Measurements from ENCODE around the gene SUMO3. TPM values are rescaled to one million over a fixed set of nuclear protein-coding genes. Genes with fewer than 3 reads are reported as not detected.

The SUMO3 gene
- 10 to 100 TPM; 60.1 to 67.8 TPM for total RNA-seq

DNA sequence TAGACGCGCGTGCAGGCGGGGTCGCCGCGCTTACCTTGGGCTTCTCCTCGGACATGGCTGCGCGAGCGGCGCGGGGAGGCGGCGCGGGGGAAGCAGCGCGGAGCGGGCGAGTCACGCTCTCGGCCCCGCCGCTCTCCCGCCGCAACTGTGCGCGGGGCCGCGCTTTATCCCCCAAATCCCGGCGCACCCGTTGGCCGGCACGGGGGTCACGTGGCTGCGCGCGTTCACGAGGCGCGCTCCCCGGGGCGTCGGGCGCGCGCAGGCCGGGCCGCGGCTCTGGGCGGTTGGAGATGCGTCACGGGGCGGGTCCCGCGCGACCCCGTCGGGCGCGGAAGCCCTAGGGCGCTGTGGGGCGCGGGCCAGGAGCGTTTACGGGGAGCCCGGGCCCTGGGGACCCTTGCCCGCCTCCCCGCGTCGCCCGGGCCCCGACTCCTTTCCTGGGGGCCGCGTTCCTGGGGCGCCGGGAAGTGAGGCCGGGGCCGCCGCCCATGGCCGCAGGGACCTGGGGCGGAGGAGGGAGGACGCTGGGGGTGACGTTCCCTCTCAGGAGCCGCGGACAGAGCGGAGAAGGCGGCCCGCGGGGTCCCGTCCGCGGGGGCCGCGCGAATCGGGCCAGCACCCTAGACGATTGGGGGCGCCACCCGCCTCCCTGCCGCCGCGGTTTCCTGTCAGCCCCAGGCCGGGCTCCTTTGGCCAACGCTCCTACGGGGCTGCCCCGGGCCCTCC, at the start of gene SUMO3:
Gene SUMO3 (minus strand): TSS at position 149 of the 726 bp plus-strand sequence. CDS start 94 bp downstream, at position 55.
- peaks cover 14 to 17% of the 10 kb centered on the region in 2 donors for H3K36me3 Mint-ChIP-seq (ENCODE audit: insufficient read depth in 2 of 2)
- H3K27me3 Mint-ChIP-seq (ENCODE audit: low read depth) = peaks cover 10% of the 10 kb centered on the region
- H3K4me1 Mint-ChIP-seq (ENCODE audit: low read depth) = peaks cover 17% of the 10 kb centered on the region
- H3K4me3 Mint-ChIP-seq = peak within 1 kb of the TSS; percentile 79 to 84
- H3K9me3 Mint-ChIP-seq = peaks cover 2 to 7% of the 10 kb centered on the region in 2 donors
- DNase-seq (peak; percentile 85 to 93), ATAC-seq (replicated peaks in 1 of 2) (peak; percentile 83)
- no peak within 1 kb of the TSS for H3K27ac Mint-ChIP-seq

DNA sequence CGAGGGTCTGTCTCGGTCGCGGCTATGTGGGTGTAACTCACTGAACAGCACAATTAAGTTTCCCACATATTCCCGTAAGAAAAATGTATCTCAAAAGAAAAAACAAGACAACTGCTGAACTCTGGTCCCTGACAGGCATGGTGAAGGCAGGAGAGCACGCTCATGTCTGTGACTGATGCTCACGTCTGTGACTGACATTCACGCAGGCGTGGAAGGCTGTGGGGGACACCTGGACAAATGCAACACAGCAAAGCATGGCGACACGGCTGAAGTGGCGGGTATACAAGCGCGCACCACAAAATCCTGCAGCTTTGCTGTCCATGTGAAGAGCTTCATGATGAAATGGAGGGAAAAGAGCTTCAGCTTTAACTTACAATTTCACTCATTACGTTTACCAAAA, 49.6 kb upstream of the SUMO3 start:
- peak overlapping the region; percentile 82 to 83 for H3K4me3 Mint-ChIP-seq
- H3K4me1 Mint-ChIP-seq (ENCODE audit: low read depth) = peaks cover 73% of the 10 kb centered on the region
- peak overlapping the region; percentile 75 for H3K27ac Mint-ChIP-seq
- peaks cover 2 to 4% of the 10 kb centered on the region in 2 donors for H3K36me3 Mint-ChIP-seq (ENCODE audit: insufficient read depth in 2 of 2)
- ATAC-seq (replicated peaks in 1 of 2) (no peak), DNase-seq (no peak)
- no peaks in the 10 kb centered on the region for H3K27me3 Mint-ChIP-seq (ENCODE audit: low read depth)
- no peaks in the 10 kb centered on the region for H3K9me3 Mint-ChIP-seq

DNA sequence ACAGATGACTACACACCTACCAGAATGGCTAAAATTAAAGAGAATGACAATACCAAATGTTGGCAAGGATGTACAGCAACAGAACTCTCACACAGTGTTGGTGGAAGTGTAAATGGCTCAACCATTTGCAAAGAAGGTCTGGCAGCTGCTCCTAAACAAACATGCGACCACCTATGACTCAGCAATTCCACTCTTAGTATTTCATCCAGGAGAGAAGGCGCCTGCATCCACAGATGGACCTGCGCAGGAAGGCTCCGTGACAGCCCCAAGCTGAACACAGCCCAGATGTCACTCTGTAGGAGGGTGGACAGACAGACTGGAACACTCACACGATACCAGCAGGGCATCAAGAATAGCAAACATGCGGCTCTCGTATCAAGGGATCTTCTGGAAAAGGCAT, 48.9 kb upstream of the SUMO3 start:
- Mint-ChIP-seq H3K36me3 (ENCODE audit: insufficient read depth in 2 of 2) (peaks cover 2 to 4% of the 10 kb centered on the region in 2 donors), H3K4me1 (ENCODE audit: low read depth) (peaks cover 69% of the 10 kb centered on the region), H3K27ac (peak overlapping the region; percentile 25), H3K9me3 (no peaks in the 10 kb centered on the region), H3K4me3 (peak overlapping the region; percentile 17 to 82), H3K27me3 (ENCODE audit: low read depth) (no peaks in the 10 kb centered on the region)
- DNase-seq = no peak
- ATAC-seq (replicated peaks in 1 of 2) = no peak

DNA sequence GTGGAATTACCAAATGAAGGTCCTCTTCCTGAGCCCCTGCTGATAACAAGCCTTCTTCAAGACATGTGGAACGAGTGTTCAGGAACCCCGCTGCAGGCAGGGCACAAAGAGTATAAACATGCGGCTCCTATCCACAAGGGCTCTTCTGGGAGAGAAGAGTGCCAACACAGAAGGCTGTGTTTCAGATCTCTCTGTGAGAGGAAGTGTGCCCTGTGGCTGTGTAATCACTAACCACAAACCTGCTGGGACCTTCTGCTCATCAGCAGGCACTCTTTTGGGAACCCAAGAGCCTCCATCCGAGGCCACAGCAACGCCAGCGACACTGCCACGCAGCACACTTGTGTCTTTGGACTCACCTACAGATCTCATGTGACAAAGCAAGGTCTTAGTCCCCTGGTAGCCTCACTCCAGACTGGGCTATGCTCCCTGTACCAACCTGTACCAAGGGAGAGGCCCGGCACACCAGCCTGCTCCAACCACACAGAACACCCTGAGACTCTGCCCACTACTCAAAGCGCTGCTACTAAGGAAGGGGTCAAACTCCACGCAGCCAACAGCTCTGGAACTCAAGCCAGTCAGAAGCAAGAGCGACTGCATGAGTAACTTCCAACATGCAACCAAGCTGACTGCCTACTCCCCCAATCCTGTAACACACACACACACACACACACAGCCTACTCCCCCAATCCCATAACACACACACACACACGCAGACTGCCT, 47.9 kb upstream of the SUMO3 start:
- Mint-ChIP-seq H3K9me3 (no peaks in the 10 kb centered on the region), H3K27ac (peak overlapping the region; percentile 81), H3K4me1 (ENCODE audit: low read depth) (peaks cover 69% of the 10 kb centered on the region), H3K36me3 (ENCODE audit: insufficient read depth in 2 of 2) (peaks cover 2 to 4% of the 10 kb centered on the region in 2 donors), H3K27me3 (ENCODE audit: low read depth) (no peaks in the 10 kb centered on the region), H3K4me3 (peak overlapping the region; percentile 70 to 82)
- ATAC-seq (replicated peaks in 1 of 2) (peak; percentile 44 to 59), DNase-seq (peak in 1 of 2 donors; percentile 36)

DNA sequence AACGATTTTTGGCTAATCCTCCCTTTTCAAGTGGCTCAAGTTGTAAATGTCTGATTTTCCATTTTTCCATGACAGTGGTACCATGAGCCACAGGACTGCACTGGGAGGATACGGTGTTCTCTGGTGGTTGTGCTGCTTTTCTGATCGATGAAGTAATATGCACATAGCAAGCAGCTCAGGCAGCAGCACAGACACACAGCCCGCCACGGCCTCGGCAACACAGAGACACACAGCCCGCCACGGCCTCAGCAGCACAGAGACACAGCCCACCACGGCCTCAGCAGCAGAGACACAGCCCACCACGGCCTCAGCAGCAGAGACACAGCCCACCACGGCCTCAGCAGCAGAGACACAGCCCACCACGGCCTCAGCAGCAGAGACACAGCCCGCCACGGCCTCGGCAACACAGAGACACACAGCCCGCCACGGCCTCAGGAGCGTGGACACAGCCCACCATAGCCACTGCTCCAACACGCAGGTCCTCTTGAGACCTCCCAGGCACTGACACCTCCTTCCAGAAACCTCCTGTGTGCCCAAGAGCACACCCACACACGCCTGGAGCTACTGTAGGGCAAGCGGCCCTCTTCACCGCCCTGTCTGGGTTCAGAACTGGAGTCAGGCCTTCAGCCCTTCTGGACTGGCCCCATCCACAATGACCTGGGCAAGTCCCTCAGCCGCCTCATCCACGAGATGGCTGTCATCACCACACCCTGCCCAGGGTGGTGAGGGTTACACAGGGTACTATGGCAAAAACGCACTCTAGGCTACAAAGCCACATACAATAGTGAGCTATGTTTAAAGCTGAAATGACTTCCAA, 45.2 kb upstream of the SUMO3 start:
- peaks cover 46% of the 10 kb centered on the region for H3K4me1 Mint-ChIP-seq (ENCODE audit: low read depth)
- H3K9me3 Mint-ChIP-seq = no peaks in the 10 kb centered on the region
- ATAC-seq (replicated peaks in 1 of 2) (no peak), DNase-seq (no peak)
- peak overlapping the region; percentile 22 for H3K27ac Mint-ChIP-seq
- H3K36me3 Mint-ChIP-seq (ENCODE audit: insufficient read depth in 2 of 2) = peaks cover 0 to 8% of the 10 kb centered on the region in 2 donors
- H3K4me3 Mint-ChIP-seq = no peak overlapping the region
- no peaks in the 10 kb centered on the region for H3K27me3 Mint-ChIP-seq (ENCODE audit: low read depth)

DNA sequence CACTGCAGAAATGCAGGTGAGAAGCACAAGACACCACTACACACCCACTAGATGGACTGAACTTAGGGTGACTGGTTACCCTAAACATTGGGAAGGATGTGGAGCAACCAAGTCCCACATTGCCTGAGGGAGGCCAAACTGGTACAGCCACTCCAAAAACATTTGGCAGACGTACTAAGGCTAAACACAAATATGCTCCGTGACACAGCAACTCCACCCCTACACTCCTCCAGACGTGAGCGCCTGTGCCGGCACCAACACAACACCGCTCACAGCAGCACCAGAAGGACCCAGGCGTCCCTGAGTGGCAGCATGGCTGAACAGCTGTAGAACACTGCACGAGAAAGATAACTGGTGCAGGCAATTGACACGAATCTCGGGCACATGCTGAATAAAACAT, 40.9 kb upstream of the SUMO3 start:
- no peak overlapping the region for H3K4me3 Mint-ChIP-seq
- peaks cover 29% of the 10 kb centered on the region for H3K4me1 Mint-ChIP-seq (ENCODE audit: low read depth)
- no peaks in the 10 kb centered on the region for H3K9me3 Mint-ChIP-seq
- H3K27me3 Mint-ChIP-seq (ENCODE audit: low read depth) = no peaks in the 10 kb centered on the region
- peaks cover 0 to 15% of the 10 kb centered on the region in 2 donors for H3K36me3 Mint-ChIP-seq (ENCODE audit: insufficient read depth in 2 of 2)
- ATAC-seq (replicated peaks in 1 of 2) (no peak), DNase-seq (no peak)
- no peak overlapping the region for H3K27ac Mint-ChIP-seq

DNA sequence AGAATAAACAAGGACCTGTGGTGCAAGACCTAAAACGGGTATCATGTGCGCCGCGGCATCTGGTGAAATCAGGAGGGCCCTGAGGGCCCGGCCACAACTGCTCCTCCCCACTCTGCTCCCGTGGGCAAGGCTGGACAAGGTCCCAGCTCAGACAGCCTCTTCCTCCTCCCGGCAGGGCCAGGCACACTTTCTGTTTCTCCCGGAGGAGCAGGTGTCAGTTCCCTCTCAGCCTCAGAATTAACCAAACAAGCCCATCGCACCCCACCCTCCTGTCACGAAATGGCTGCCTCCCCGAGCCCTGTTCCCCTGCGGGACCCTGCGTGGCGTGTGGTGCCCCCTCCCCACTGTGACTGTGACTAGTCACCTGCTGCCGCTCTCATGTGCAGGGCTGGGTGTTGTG, 40.4 kb upstream of the SUMO3 start:
- H3K4me1 Mint-ChIP-seq (ENCODE audit: low read depth) = peaks cover 30% of the 10 kb centered on the region
- peaks cover 0 to 15% of the 10 kb centered on the region in 2 donors for H3K36me3 Mint-ChIP-seq (ENCODE audit: insufficient read depth in 2 of 2)
- ATAC-seq (replicated peaks in 1 of 2) (no peak), DNase-seq (no peak)
- H3K4me3 Mint-ChIP-seq = no peak overlapping the region
- no peaks in the 10 kb centered on the region for H3K27me3 Mint-ChIP-seq (ENCODE audit: low read depth)
- H3K9me3 Mint-ChIP-seq = no peaks in the 10 kb centered on the region
- no peak overlapping the region for H3K27ac Mint-ChIP-seq

DNA sequence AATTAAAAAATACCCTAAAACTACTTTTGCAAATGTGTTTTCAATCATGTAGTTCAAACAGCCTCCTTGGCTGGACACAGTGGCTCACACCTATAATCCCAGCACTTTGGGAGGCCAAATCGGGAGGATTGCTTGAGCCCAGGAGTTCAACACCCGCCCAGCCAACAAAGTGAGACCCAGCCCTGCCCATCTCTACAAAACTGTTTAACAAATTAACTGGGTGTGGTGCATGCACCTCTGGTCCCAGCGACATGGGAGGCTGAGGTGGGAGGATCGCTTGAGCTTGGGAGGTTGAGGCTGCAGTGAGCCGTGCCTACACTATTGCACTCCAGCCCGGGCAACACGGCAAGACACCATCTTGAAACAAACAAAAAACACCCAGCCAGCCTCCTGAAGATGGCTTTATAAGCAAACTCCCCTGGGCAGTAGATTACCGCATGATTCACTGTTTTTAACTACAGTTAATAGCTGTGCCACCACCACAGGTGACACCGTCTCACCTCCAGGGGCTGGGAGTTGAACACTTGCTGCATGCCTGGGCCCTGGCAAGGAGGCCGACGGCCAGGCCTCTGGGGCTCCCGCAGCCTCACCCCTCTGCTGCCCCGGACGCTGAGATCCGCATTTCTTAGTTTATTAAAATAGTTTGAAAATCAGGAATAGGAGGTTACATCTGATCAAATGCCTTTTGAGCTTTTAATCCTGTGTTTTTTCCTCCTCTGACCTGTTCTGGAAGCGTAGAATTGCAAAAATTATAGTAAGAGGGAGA, 39.4 kb upstream of the SUMO3 start:
- Mint-ChIP-seq H3K4me1 (ENCODE audit: low read depth) (peaks cover 32% of the 10 kb centered on the region), H3K27ac (no peak overlapping the region), H3K36me3 (ENCODE audit: insufficient read depth in 2 of 2) (peaks cover 0 to 15% of the 10 kb centered on the region in 2 donors), H3K4me3 (no peak overlapping the region), H3K9me3 (no peaks in the 10 kb centered on the region), H3K27me3 (ENCODE audit: low read depth) (no peaks in the 10 kb centered on the region)
- ATAC-seq (replicated peaks in 1 of 2) (no peak), DNase-seq (no peak)

DNA sequence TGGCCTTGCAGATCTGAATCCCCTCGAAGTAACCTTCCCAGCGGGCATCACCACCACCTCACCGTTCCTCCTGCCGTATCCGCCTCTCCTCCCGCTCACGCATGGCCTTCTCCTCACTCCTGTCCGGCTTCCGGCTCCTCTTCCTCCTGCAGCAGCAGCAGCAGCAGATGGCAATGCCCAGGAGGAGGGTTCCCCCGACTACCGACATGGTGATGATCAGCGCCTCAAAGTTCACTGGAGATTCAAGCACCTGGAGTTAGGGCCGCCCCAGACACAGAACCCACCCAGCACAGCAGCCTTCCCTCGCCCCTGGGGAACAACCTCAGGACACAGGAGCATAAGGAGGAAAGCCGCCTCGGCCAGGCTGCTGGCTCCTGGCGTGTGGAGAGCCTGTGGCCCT, 38.3 kb upstream of the SUMO3 start:
- no peak for ATAC-seq (replicated peaks in 1 of 2)
- DNase-seq = no peak
- peaks cover 35% of the 10 kb centered on the region for H3K4me1 Mint-ChIP-seq (ENCODE audit: low read depth)
- H3K9me3 Mint-ChIP-seq = no peaks in the 10 kb centered on the region
- no peaks in the 10 kb centered on the region for H3K27me3 Mint-ChIP-seq (ENCODE audit: low read depth)
- H3K27ac Mint-ChIP-seq = no peak overlapping the region
- H3K36me3 Mint-ChIP-seq (ENCODE audit: insufficient read depth in 2 of 2) = peaks cover 0 to 16% of the 10 kb centered on the region in 2 donors
- peak overlapping the region in 1 of 2 donors; percentile 10 for H3K4me3 Mint-ChIP-seq

DNA sequence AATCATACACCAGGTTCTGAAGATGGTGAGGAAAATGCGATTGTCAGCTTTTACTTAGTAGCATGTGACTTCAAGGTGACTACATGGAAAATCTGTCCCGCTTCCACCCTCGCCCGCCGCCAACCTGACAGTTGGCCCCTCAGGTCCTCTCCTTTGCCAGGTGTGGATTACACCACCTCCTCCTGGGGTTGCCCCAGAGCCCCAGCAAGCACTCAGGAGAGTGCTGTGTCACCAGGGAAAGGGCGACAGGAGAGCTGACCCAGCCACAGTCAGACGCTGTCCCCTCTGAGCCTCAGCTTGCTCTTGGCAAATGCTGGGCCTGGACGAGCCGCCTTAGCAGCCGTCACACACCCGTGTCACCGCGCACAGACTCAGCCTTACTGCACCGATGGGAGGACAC, 37.7 kb upstream of the SUMO3 start:
- Mint-ChIP-seq H3K4me3 (no peak overlapping the region), H3K9me3 (no peaks in the 10 kb centered on the region), H3K4me1 (ENCODE audit: low read depth) (peaks cover 33% of the 10 kb centered on the region), H3K27me3 (ENCODE audit: low read depth) (no peaks in the 10 kb centered on the region), H3K36me3 (ENCODE audit: insufficient read depth in 2 of 2) (peaks cover 2 to 20% of the 10 kb centered on the region in 2 donors), H3K27ac (no peak overlapping the region)
- ATAC-seq (replicated peaks in 1 of 2) = no peak
- no peak for DNase-seq

DNA sequence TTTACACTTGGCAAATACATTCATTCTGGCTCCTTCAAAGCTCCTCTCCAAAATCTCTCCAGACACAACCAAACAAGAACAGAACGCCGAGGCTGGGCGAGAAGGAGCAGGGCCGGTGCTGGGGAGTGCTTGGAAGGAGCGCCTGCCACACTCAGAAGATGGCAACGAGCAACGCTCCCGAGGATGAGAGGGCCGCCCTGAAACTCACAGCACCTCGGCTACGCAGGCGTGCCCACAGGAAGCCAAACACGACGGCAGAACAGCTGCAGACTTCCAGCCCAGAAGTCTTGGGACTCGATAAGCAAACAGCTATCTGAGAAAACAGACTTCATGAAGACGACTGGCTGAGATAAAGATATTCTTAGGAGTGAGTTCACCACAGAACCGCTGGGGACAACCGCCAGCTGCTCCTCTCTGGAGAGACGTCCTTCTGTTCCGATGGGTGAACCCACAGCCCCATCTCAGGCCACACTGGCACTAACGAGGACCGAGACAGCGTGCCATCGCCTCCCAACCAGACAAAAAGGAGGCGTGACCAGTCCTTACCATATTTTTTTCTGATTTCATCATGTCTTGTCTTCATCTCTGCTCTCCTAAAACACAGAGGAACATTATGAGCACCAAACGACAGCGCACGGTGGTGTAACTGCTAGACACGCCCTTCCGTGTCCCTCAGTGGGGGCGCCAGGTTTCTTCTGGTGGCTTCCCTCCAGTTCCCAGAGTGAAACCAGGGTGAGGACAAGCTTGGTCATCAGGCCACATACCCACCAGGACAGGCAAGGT, 37.0 kb upstream of the SUMO3 start:
- H3K27me3 Mint-ChIP-seq (ENCODE audit: low read depth) = no peaks in the 10 kb centered on the region
- peak overlapping the region in 1 of 2 donors; percentile 11 for H3K4me3 Mint-ChIP-seq
- DNase-seq (no peak), ATAC-seq (replicated peaks in 1 of 2) (peak in 1 of 2 donors; percentile 45)
- peaks cover 33% of the 10 kb centered on the region for H3K4me1 Mint-ChIP-seq (ENCODE audit: low read depth)
- H3K36me3 Mint-ChIP-seq (ENCODE audit: insufficient read depth in 2 of 2) = peaks cover 2 to 17% of the 10 kb centered on the region in 2 donors
- H3K27ac Mint-ChIP-seq = no peak overlapping the region
- H3K9me3 Mint-ChIP-seq = no peaks in the 10 kb centered on the region

DNA sequence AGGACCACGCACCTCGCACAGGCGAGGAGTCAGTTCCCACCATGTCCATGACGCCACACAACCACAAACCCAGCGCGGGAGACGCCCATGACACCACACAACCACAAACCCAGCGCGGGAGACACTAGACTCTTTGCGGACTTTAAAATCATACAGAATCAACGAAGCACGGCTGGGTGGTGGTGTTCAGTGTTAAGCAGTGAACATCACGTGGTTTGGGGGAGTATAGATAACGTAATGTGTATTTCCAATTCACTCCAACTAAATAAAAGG, 36.5 kb upstream of the SUMO3 start:
- DNase-seq = no peak
- Mint-ChIP-seq H3K27me3 (ENCODE audit: low read depth) (no peaks in the 10 kb centered on the region), H3K4me3 (peak overlapping the region in 1 of 2 donors; percentile 11), H3K36me3 (ENCODE audit: insufficient read depth in 2 of 2) (peaks cover 2 to 15% of the 10 kb centered on the region in 2 donors), H3K4me1 (ENCODE audit: low read depth) (peaks cover 33% of the 10 kb centered on the region), H3K27ac (no peak overlapping the region), H3K9me3 (no peaks in the 10 kb centered on the region)
- peak in 1 of 2 donors; percentile 44 for ATAC-seq (replicated peaks in 1 of 2)

Data from activated T-cell treated with anti-CD3 and anti-CD28 coated beads, Interleukin-2, amount 50 U/mL, for 72 hours (primary cell).